NCI-H128 (cell line): ENCODE measurements around the gene COP1.
"Not testable (repeated sequence)": the region's sequence is repeated elsewhere in the genome, so short reads cannot be mapped to it uniquely, and the experiment has no call there.

ENCODE experiments used
- DNase-seq: peaks from one replicate; lab custom pipeline; 2025; ENCODE audit not compliant: unreplicated experiment; lab: John Stamatoyannopoulos, UW

The COP1 gene

GRCh38 chr1:176051402-176051801 is 155.7 kb downstream of the COP1 start:
- no peak for DNase-seq

- DNase-seq: no peak
These were observed 157.5 kb downstream of the COP1 start for GRCh38 chr1:176049582-176049981.

GRCh38 chr1:176046926-176047325 is 160.2 kb downstream of the COP1 start:
- no peak for DNase-seq

- DNase-seq: no peak
These were observed 163.5 kb downstream of the COP1 start for GRCh38 chr1:176043537-176043936.

GRCh38 chr1:176033881-176034280 is 173.2 kb downstream of the COP1 start:
- no peak for DNase-seq

- DNase-seq: no peak
These were observed 173.6 kb downstream of the COP1 start for GRCh38 chr1:176033474-176033873.

GRCh38 chr1:176032040-176032645 is 174.9 kb downstream of the COP1 start:
- DNase-seq: no peak

GRCh38 chr1:176029609-176030008 is 177.5 kb downstream of the COP1 start:
- no peak for DNase-seq

GRCh38 chr1:176029155-176029554 is 177.9 kb downstream of the COP1 start:
- no peak for DNase-seq

GRCh38 chr1:176027934-176028333 is 179.2 kb downstream of the COP1 start:
- DNase-seq: not testable (repeated sequence)

- no peak for DNase-seq
These were observed 184.5 kb downstream of the COP1 start for GRCh38 chr1:176022574-176022973.

- no peak for DNase-seq
These were observed 189.4 kb downstream of the COP1 start for GRCh38 chr1:176017722-176018121.

GRCh38 chr1:176009951-176010350 is 197.1 kb downstream of the COP1 start:
- DNase-seq: no peak

GRCh38 chr1:176007756-176008389 is 199.2 kb downstream of the COP1 start:
- not testable (repeated sequence) for DNase-seq

- DNase-seq: not testable (repeated sequence)
These were observed 212.4 kb downstream of the COP1 start for GRCh38 chr1:175994660-175995059.

GRCh38 chr1:175992825-175993224 is 214.3 kb downstream of the COP1 start:
- DNase-seq: not testable (repeated sequence)

GRCh38 chr1:175992202-175992601 is 214.9 kb downstream of the COP1 start:
- not testable (repeated sequence) for DNase-seq

- no peak for DNase-seq
These were observed 222.3 kb downstream of the COP1 start for GRCh38 chr1:175984813-175985212.

GRCh38 chr1:175984057-175984812 is 222.9 kb downstream of the COP1 start:
- DNase-seq: no peak

GRCh38 chr1:175983363-175983762 is 223.7 kb downstream of the COP1 start:
- DNase-seq: not testable (repeated sequence)

- DNase-seq: no peak
These were observed 226.0 kb downstream of the COP1 start for GRCh38 chr1:175981128-175981527.

- DNase-seq: no peak
These were observed 228.2 kb downstream of the COP1 start for GRCh38 chr1:175978926-175979325.
